NB4 (cell line): ENCODE data around the gene CDKN3.

Experiments
- CTCF ChIP-seq: IDR thresholded peaks from one replicate; pipeline ENCODE4 v1.5.1; 2012; ENCODE audit warnings: low read depth, low read length
- POLR2A ChIP-seq: IDR thresholded peaks from 2 replicates; pipeline ENCODE4 v1.6.1; 2011; ENCODE audit warnings: mild to moderate bottlenecking; ENCODE audit not compliant: insufficient read length; ENCODE audit errors: extremely low read depth

GRCh38 chr14:54348001-54348611, 48.7 kb upstream of the CDKN3 start:
- peak; percentile 35 for TF ChIP-seq CTCF
- no peak for TF ChIP-seq POLR2A
